GM18498 (cell line): ENCODE results near the gene COX17.
"Not testable (repeated sequence)": the region's sequence is repeated elsewhere in the genome, so short reads cannot be mapped to it uniquely, and the experiment has no call there.

Experiments used
- ATAC-seq: cut with Tn5 transposase; IDR thresholded peaks from one replicate; pipeline ENCODE4 v1.9.1; 2021; ENCODE audit warnings: mild to moderate bottlenecking, moderate library complexity; ENCODE audit not compliant: unreplicated experiment

COX17 gene, protein sequence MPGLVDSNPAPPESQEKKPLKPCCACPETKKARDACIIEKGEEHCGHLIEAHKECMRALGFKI

GRCh38 chr3:119676771-119677640 is at the start of gene COX17:
TSS of gene COX17 (minus strand) at chr3:119677406. CDS start at chr3:119677310, 96 bp downstream.
- peak; percentile 88 for ATAC-seq

- ATAC-seq = no peak
Measured at GRCh38 chr3:119726909-119727308, 49.7 kb upstream of the COX17 start.

DNA sequence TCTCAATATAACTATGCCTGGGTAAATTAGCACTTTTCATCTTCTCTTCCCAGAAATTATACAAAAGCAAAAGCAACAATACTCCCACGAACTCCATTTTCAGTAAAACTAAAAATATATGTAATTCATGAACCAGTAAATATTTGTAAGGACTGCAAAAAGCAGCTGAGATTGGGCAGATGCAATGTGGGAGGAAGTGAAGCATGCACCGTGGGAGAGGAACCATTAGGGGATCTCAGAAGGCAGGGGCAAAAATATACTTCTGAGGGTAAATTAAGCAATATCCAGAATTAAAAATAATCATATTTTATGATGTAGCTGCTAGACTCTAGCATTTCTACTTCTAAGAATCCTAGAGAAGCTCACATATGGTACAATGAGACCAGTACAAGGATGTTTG is 45.8 kb upstream of the COX17 start:
- no peak for ATAC-seq

- ATAC-seq = no peak
Measured at GRCh38 chr3:119717520-119717919, 40.3 kb upstream of the COX17 start.

GRCh38 chr3:119716998-119717397 is 39.8 kb upstream of the COX17 start:
- ATAC-seq = no peak

DNA sequence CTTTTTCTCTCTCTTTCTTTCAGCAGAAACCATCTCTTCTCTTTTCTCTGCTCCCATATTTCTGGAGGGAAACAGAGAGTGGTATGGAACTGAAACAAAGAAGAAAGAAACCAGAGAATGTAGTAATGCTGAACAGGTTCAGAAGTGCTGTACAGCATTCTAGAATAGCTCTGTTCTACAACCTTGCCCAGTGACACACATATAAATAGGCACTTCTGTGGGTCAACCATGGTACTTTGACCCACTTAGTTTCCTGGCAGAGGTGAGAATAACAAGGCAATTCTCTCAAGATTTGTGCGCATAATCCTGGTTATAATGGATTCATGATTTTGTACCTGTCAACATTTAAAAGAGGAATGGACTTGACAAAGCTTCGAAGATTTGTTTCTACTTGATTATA is 37.9 kb upstream of the COX17 start:
- ATAC-seq = peak; percentile 46

- no peak for ATAC-seq
Measured at GRCh38 chr3:119703820-119704531, 26.8 kb upstream of the COX17 start.

GRCh38 chr3:119702530-119703527 is 25.6 kb upstream of the COX17 start, which contains the start of gene CFAP91:
TSS of gene CFAP91 (plus strand) at chr3:119703022. CDS start at chr3:119703099, 77 bp downstream.
- ATAC-seq = peak; percentile 91

- no peak for ATAC-seq
Measured at GRCh38 chr3:119700920-119701734, 23.9 kb upstream of the COX17 start.

DNA sequence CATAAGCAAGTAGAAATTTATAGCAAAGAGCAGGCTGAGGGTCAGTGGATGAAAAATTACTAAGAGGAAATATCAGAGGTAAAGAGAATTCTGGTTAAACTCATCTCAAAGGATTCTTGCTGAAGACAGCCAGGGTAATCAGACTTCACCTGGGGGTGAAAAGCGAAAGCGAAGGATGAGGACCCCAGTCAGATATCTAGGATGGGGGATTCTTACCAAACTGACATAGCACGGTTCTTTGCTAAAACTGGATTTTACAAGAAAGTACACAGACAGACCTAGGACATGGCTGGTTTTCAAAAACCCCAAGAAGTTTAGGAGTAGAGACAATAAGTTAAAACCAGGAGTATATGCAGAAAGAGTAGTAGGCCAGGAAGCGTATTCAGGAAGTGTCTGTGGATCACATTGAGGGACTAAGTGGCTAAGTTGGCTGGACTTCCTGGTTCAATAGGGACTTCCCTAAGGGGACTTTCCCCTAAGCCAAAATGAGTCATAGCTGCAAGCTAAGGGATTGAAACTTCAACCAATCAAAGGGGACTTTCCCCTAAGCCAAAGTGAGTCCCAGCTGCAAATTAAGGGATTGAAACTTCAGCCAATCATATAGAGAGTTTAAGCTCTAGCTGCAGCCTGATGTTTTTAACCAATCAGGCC is 23.2 kb upstream of the COX17 start:
- peak; percentile 33 for ATAC-seq

DNA sequence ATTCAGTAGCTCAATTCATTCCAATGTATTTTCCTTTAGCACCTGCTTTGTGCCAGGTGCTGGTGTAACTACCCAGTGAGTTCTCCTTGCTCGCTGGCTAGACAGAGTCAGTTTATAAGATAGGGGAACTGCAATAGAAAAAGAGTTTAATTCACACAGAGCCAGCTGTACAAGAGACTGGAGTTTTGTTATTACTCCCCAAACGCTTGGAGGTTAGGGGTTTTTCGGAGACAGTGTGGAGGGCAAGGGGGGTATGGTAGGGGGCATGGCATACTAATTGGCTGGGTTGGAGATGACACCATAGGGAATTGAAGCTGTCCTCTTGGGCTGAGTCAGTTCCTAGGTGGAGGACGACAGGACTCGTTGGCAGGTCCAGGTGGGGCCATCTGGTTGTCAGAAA is 20.2 kb upstream of the COX17 start:
- peak; percentile 54 for ATAC-seq

DNA sequence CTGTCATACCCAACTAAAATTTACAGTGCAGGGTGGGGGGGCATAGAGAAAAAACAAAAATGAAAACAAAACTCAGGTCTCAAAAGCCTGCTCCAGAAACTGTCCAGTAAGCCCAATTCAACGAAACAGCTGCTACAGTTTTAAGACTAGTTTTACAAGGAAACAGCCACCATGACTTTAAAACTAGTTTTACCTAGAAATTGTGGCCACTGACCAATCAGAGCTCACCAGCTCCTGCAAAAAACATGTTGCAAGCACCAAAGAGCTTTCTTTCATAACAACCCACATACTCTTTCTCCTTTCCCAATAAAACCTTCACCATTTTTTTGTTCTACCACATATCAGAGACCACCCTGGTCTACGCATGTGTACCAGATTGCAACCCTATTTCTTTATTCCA is 18.3 kb upstream of the COX17 start:
- ATAC-seq = no peak

- no peak for ATAC-seq
Measured at GRCh38 chr3:119690043-119690656, 12.9 kb upstream of the COX17 start.

- no peak for ATAC-seq
Measured at GRCh38 chr3:119683421-119683820, 6.2 kb upstream of the COX17 start.

DNA sequence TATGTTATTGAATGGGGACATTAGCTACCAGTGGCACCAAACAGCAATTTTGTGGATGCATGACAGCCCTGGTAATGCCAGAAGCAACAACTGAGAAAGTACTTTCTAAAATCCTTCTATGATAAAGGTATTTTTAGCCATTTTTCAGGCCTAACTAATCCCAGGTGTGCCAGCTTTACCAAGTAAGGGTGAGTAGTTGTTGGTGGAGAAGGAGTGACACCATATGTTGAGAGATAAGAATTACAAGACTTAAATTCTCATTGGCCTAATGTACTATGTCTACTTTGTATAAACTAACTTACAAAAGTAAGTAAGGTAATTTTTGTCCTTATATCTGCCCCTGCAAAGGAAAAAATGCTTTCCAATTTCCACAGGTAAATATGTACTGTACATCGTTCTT is 4.1 kb upstream of the COX17 start:
- no peak for ATAC-seq

DNA sequence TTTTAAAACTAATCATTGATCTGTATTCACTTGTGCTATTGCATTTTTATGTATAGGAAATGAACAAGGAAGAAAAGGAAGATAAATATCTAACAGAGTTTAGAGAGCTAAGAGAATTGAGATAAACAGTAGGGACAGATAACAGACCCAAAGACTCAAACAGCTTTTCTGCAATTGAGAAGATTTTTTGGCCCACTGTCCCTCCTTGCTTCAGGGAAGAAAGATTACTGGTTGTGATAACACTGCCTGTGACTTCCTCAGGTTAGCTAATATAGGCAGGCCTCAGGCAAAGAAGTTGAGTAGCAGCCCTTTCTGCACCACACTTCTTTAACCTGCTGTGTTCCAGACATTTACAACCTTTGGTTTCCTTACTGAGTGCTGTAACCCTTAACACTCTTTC is 2.7 kb upstream of the COX17 start:
- no peak for ATAC-seq

DNA sequence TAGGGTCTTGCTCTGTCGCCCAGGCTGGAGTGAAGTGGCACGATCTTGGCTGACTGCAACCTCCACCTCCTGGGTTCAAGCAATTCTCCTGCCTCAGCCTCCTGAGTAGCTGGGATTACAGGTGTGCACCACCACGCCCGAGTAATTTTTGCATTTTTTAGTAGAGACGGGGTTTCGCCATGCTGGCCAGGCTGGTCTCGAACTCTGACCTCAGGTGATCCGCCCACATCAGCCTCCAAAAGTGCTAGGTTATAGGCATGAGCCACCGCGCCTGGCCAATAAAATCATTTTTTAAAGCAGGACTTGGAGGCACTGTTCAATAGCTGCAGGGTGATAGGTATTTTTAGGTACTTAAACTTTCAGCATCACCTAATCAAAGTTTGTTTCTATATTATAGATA is 1.0 kb upstream of the COX17 start:
- ATAC-seq = not testable (repeated sequence)

GRCh38 chr3:119677641-119677934 is 382 bp upstream of the COX17 start:
- no peak for ATAC-seq

GRCh38 chr3:119676020-119676419 is 1.2 kb downstream of the COX17 start:
- no peak for ATAC-seq
